Heart right ventricle (tissue), 16 donors: Measurements from ENCODE around the gene SEC63. TPM values are rescaled to one million over a fixed set of nuclear protein-coding genes. Genes with fewer than 3 reads are reported as not detected.

ENCODE experiments used
- ATAC-seq, 8 donors: fragments of 200-7000 bp; cut with Tn5 transposase; one replicate each; pipeline ENCODE4 v1.9.1; 2020; ENCODE audit warnings: mild to moderate bottlenecking in 8 of 8, moderate library complexity in 8 of 8, moderate number of reproducible peaks in 1 of 8
- DNase-seq, 2 donors: peaks; one replicate each; pipeline ENCODE4 v3.0.0-alpha.2; 2020
- H3K27ac ChIP-seq, 10 donors: fragments of 200-600 bp; sonication (generic) in 2 of 10; one replicate each; pipeline versions ENCODE4 v1.5.0 to v1.8.0; 2020 to 2022; ENCODE audit warnings: mild to moderate bottlenecking in 3 of 10
- H3K27me3 ChIP-seq, 7 donors: fragments of 200-600 bp; one replicate each; pipeline ENCODE4 v1.8.0; 2021 to 2022; ENCODE audit warnings: mild to moderate bottlenecking in 2 of 7
- H3K36me3 ChIP-seq, 9 donors: fragments of 200-600 bp; sonication (generic) in 1 of 9; one replicate each; pipeline versions ENCODE4 v1.5.0 to v1.8.0; 2020 to 2022; ENCODE audit warnings: mild to moderate bottlenecking in 2 of 9
- H3K4me1 ChIP-seq, 9 donors: fragments of 200-600 bp; sonication (generic) in 1 of 9; one replicate each; pipeline versions ENCODE4 v1.5.0 to v1.8.0; 2020 to 2022; ENCODE audit warnings: mild to moderate bottlenecking in 4 of 9
- H3K4me3 ChIP-seq, 10 donors: fragments of 200-600 bp; sonication (generic) in 2 of 10; one replicate each; pipeline versions ENCODE4 v1.5.0 to v1.8.0; 2020 to 2022; ENCODE audit warnings: mild to moderate bottlenecking in 7 of 10, moderate library complexity in 2 of 10
- H3K9me3 ChIP-seq, 11 donors: fragments of 200-600 bp in 10 of 11; sonication (generic) in 2 of 11; one replicate each; pipeline versions ENCODE4 v1.5.0 to v1.8.0; 2013 to 2022; ENCODE audit warnings: mild to moderate bottlenecking in 2 of 11, control low read depth in 1 of 11, moderate library complexity in 1 of 11
- CTCF ChIP-seq, 9 donors: fragments of 200-600 bp; sonication (generic) in 2 of 9; IDR thresholded peaks; one replicate each; pipeline versions ENCODE4 v1.5.0 to v1.8.0; 2021 to 2022; ENCODE audit warnings: antibody characterized with exemption in 9 of 9, mild to moderate bottlenecking in 5 of 9, moderate library complexity in 1 of 9
- WGBS, 2 donors: extraction: QIAGEN DNeasy Blood & Tissue Kit; methylation state at CpG; one replicate each; pipeline ENCODE4 v1.1.7; 2013; ENCODE audit warnings: inconsistent platforms in 1 of 2; 5-methylcytosine and 5-hydroxymethylcytosine counted together
- intact Hi-C, 10 donors: fragments of 100-400 bp; cut with DNase I; formaldehyde crosslinking; loops; one replicate each; pipeline versions ENCODE4 v1.11.1 to v1.14.2; 2022
- polyA plus RNA-seq, 2 donors: library from polyadenylated mRNA; stranded (reverse); fragments of 200-250 nt; gene quantifications; one replicate each; pipeline ENCODE4 v1.2.3, GENCODE V29; 2013
- total RNA-seq, 10 donors: library from RNA; stranded (reverse); fragmentation: NEBNext Ultra II Directional in 3 of 10; extraction: Animal tissue kit (Norgen Biotek cat#: 25700) in 3 of 10; gene quantifications; one replicate each; pipeline versions ENCODE4 v1.2.1 to v1.2.4, GENCODE V29; 2021 to 2023
- donor health status: Arrhythmogenic right ventricular cardiomyopathy.
- donor health status: ischemic (EF 13 %, LVEDD 7.1; RV severe dilation, severe dysfunction).
- donor health status: healthy with polysubstance abuse.
- donor health status: DM: no; HTN: yes; CAD: no.
- donor health status: DM: no; HTN: no; CAD: no.
- donor health status: ischemic (EF 25% LVEDD 6.9; RV normal size, moderate dysfunction).
- donor health status: ischemic (EF 25% LVEDD 5.7; RV mildly dilated, moderate dysfunction).
- donor health status: healthy.
- donor health status: DM: yes; HTN: yes; CAD: no.
- donor health status: Ischemic cardiomyopathy.
- donor health status: ischemic (EF 35%, LVEDD 5.7; RV mildly dilated, moderate dysfunction).
- donor health status: nonischemic (EF 11% LVEDD 7.7; RV severe dilation, severe dysfunction).
- donor health status: DM: yes; HTN: yes; CAD: no.
- donor health status: PGD.
- donor health status: ischemic (EF 29% LVEDD 5.4; RV normal size, mild dysfunction).
- donor health status: nonischemic (EF 23%, LVEDD 6.1; RV moderate dilation, normal function).

SEC63 gene
- total and polyA plus RNA-seq, 12 donors = 22.5 to 68.3 (median 51.7) TPM

DNA sequence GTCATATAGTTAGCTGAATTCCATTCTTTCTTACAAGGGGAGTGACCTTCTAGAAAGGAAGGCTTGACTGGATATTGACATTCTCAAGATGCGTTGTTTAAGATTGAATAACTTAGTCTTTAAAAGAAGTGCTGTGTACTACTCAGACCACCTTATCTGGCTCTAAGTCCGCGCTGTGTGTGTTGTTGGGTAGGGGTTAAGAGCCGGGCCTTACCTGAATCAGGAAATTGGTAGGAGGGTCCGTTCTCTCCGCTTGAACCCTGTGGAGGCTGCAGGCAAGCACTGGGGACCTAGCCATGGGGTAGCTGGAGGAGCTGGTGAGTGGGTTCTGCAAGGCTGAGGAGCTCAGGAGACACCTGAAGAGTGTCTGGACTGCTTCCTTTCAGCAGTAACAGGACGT lies 124.9 kb downstream of the SEC63 start:
- H3K36me3 ChIP-seq = no peaks in the 10 kb centered on the region
- no peak overlapping the region for H3K27ac ChIP-seq
- WGBS, 2 donors = 87 to 91% methylated on average over 7 of the region's 7 CpGs
- peaks cover 0 to 8% (median 0%) of the 10 kb centered on the region in 9 donors for H3K4me1 ChIP-seq
- intact Hi-C loops = no loop called here
- no peaks in the 10 kb centered on the region for H3K9me3 ChIP-seq
- no peaks in the 10 kb centered on the region for H3K27me3 ChIP-seq
- no peak for ATAC-seq
- DNase-seq = no peak
- TF ChIP-seq CTCF (IDR thresholded peaks at IDR 0.05) = no peak
- no peak overlapping the region for H3K4me3 ChIP-seq

DNA sequence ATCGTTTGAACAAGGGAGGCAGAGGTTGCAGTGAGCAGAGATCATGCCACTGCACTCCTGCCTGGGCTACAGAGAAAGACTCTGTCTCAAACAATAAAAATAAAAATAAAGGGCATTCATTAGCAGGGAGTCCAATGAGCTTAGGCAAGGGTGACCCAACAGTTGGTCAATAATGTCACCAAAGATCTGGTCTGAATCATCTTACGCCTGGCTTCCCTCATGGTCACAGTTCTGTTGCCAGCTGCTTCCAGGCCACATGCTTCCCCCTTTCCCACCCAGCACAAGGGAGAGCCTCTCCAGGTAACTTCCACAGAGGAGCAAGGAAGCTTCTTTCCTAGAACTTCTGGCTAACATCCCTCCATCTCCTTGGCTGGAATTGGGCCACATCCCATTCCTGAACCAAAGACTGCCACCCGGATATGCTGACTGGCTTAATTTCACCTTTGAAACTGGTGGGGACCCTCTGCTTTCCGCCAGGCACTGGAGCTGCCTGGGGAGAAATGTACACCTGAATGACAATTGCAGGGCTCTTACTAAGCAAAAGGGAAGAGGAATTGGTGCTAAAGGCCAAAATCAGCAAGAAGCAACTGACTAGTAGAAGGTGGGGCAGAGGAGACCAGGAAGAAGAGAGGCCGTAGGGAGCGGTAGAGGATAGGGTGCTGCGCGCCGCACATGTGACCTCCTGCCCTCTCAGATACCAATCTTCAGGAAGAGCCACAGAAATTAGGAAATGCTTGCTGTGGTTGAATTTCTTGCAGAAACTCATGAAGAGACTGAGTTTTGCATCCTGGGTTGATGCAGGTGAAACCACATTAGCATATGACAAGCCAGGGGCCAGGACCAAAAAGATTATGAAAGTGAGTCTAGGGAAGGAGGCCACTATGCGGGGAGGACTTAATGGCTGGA lies 125.6 kb downstream of the SEC63 start:
- intact Hi-C loops = no loop called here
- no peak for TF ChIP-seq CTCF (IDR thresholded peaks at IDR 0.05)
- DNase-seq (no peak), ATAC-seq (no peak)
- WGBS, 2 donors = 88 to 90% methylated on average over 10 of the region's 10 CpGs
- H3K4me3 ChIP-seq = no peak overlapping the region
- H3K4me1 ChIP-seq = peaks cover 0 to 8% (median 0%) of the 10 kb centered on the region in 9 donors
- no peaks in the 10 kb centered on the region for H3K9me3 ChIP-seq
- no peaks in the 10 kb centered on the region for H3K36me3 ChIP-seq
- H3K27me3 ChIP-seq = no peaks in the 10 kb centered on the region
- H3K27ac ChIP-seq = no peak overlapping the region

DNA sequence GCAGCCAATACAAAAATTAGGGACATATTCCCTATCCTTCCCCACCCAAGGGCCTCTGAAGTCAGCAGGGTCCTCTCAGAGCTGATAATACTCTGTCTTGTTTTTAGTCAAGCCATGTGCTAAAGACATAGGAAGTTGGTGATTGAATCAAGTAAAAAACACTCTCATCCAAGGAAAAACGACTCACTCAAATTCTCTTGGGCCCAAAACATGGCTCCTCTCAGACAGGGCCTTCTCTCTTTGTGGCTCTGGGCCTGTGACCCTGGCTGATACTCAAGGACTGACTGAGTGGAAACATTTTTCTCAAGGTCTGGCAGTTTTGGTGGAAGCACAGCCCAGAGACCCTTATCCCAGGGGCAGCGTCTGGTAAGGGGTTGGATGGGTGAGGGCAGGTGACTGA lies 127.9 kb downstream of the SEC63 start:
- peaks cover 0 to 18% (median 6%) of the 10 kb centered on the region in 7 donors for H3K27me3 ChIP-seq
- ATAC-seq = no peak
- intact Hi-C loops = no loop called here
- H3K9me3 ChIP-seq = no peaks in the 10 kb centered on the region
- H3K27ac ChIP-seq = no peak overlapping the region
- H3K4me1 ChIP-seq = peaks cover 0 to 8% (median 0%) of the 10 kb centered on the region in 9 donors
- H3K4me3 ChIP-seq = no peak overlapping the region
- H3K36me3 ChIP-seq = no peaks in the 10 kb centered on the region
- no peak for TF ChIP-seq CTCF (IDR thresholded peaks at IDR 0.05)
- no peak for DNase-seq
- 58 to 73% methylated on average over 2 of the region's 2 CpGs for WGBS, 2 donors

DNA sequence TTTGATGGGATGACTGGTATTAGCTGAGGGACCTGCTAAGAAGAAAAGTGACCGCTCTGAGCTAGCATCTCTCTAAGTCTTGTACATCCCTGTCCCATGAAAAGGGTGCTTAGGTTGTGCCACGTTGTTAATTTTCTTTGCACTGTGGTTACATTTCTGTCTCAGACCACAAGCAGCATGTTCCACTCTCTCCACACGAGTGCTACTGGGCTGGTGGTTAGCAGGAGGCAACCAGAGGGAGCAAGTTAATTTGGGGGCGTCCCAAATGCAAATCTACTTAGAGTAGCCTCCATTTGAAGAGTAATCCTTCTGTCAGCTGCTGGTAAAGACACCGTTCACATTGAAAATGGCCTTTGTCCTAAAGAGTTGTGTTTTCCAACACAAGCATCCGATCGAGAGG lies 130.5 kb downstream of the SEC63 start:
- TF ChIP-seq CTCF (IDR thresholded peaks at IDR 0.05) = no peak
- Histone ChIP-seq H3K27ac (no peak overlapping the region), H3K4me1 (peaks cover 0 to 1% (median 0%) of the 10 kb centered on the region in 9 donors), H3K4me3 (no peak overlapping the region), H3K36me3 (no peaks in the 10 kb centered on the region), H3K27me3 (peaks cover 0 to 42% (median 23%) of the 10 kb centered on the region in 7 donors), H3K9me3 (no peaks in the 10 kb centered on the region)
- WGBS, 2 donors = 88 to 89% methylated on average over 7 of the region's 7 CpGs
- intact Hi-C loops = no loop called here
- DNase-seq (no peak), ATAC-seq (no peak)
